ENCODE results near the gene ACSF2. TPM values are rescaled to one million over a fixed set of nuclear protein-coding genes. Genes with fewer than 3 reads are reported as not detected.

Gene ACSF2
- total and polyA plus RNA-seq, 2 donors (not counting 3 experiments of a cell fraction or from before 2014, with no cell fraction given): 33.2 to 37.2 TPM

DNA sequence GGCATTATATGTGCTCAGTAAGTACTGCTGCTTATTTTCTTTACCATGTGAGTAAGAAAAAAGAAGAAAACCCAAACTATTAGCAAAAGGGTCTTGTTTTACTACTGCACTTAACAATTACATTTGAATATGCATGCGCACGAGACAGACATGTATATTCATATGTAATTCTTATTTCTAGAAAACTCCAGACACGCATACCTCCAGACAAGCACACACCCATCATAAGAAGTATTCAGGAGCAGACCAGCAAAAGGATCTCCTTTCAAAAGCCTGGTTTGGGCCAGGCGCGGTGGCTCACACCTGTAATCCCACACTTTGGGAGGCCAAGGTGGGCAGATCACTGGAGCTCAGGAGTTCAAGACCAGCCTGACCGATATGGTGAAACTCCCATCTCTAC, 36.5 kb upstream of the ACSF2 start:
- H3K27ac ChIP-seq (ENCODE audit: insufficient read depth, low read depth, low read length): no peak overlapping the region
- H3K9me3 ChIP-seq (replicated peaks; ENCODE audit: control insufficient read depth, insufficient read depth, low read length): no peaks in the 10 kb centered on the region
- CTCF ChIA-PET: interaction anchor here (1.9 kb wide), 1 partner anchor 90 kb away, joined by 4 read pairs; no protein-coding TSS in a partner anchor
- intact Hi-C loops (cut with micrococcal nuclease): no loop called here
- H3K9me1 ChIP-seq (replicated peaks; ENCODE audit: control insufficient read depth, extremely low read depth, insufficient read depth, low read length): no peaks in the 10 kb centered on the region
- dilution Hi-C loops (cut with MboI; ENCODE audit: extremely low pct_ligation_motif_present, low sequenced_read_pairs): no loop called here
- H3K36me3 ChIP-seq (ENCODE audit: control insufficient read depth in 2 of 2, extremely low read depth in 1 of 2, insufficient read depth in 2 of 2, low read length in 2 of 2): peaks cover 64 to 84% of the 10 kb centered on the region in 2 experiments
- H3K4me3 ChIP-seq (replicated peaks in 1 of 3; ENCODE audit: insufficient read depth in 1 of 3, low read depth in 1 of 3, low read length in 3 of 3): no peak overlapping the region
- DNase-seq (ENCODE audit: low read depth, low spot score) (no peak), FAIRE-seq (no peak)
- POLR2A ChIA-PET: no interaction called here
- no peak for TF ChIP-seq FOS (IDR thresholded peaks at IDR 0.05; ENCODE audit: borderline replicate concordance, insufficient read depth, low read length)
- TF ChIP-seq, protein P1, sequence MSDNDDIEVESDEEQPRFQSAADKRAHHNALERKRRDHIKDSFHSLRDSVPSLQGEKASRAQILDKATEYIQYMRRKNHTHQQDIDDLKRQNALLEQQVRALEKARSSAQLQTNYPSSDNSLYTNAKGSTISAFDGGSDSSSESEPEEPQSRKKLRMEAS (IDR thresholded peaks at IDR 0.05; ENCODE audit: insufficient read depth, insufficient read length): no peak
- TF ChIP-seq, protein P2, sequence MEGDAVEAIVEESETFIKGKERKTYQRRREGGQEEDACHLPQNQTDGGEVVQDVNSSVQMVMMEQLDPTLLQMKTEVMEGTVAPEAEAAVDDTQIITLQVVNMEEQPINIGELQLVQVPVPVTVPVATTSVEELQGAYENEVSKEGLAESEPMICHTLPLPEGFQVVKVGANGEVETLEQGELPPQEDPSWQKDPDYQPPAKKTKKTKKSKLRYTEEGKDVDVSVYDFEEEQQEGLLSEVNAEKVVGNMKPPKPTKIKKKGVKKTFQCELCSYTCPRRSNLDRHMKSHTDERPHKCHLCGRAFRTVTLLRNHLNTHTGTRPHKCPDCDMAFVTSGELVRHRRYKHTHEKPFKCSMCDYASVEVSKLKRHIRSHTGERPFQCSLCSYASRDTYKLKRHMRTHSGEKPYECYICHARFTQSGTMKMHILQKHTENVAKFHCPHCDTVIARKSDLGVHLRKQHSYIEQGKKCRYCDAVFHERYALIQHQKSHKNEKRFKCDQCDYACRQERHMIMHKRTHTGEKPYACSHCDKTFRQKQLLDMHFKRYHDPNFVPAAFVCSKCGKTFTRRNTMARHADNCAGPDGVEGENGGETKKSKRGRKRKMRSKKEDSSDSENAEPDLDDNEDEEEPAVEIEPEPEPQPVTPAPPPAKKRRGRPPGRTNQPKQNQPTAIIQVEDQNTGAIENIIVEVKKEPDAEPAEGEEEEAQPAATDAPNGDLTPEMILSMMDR (IDR thresholded peaks at IDR 0.05; ENCODE audit: extremely low read depth in 1 of 2, insufficient read depth in 1 of 2, low read depth in 1 of 2, low read length in 2 of 2): no peak
- no peak for TF ChIP-seq GATA2 (IDR thresholded peaks at IDR 0.05; ENCODE audit: insufficient read depth, insufficient read length, low read depth, low read length)
- no peak for TF ChIP-seq MYC (IDR thresholded peaks at IDR 0.05; ENCODE audit: low read depth, low read length)
- no peak for TF ChIP-seq POLR2A (IDR thresholded peaks at IDR 0.05; ENCODE audit: low read depth, low read length)
- no peak for TF ChIP-seq EZH2 (IDR thresholded peaks at IDR 0.05; ENCODE audit: borderline replicate concordance, low read depth, low read length, severe bottlenecking)
- TF ChIP-seq POLR2AphosphoS5 (IDR thresholded peaks at IDR 0.05; ENCODE audit: insufficient read depth, low read depth, low read length): no peak
- TF ChIP-seq JUN (IDR thresholded peaks at IDR 0.05; ENCODE audit: borderline replicate concordance, insufficient read depth, insufficient read length, low read depth): no peak
- H3K27me3 ChIP-seq (ENCODE audit: control insufficient read depth in 2 of 2, insufficient read depth in 2 of 2, low read length in 2 of 2): no peaks in the 10 kb centered on the region
- H4K20me1 ChIP-seq (replicated peaks; ENCODE audit: control insufficient read depth, extremely low read depth, insufficient read depth, low read length): peaks cover 8% of the 10 kb centered on the region
- no peak overlapping the region for H3K9ac ChIP-seq (replicated peaks; ENCODE audit: extremely low read depth, insufficient read depth, low read length)
- peaks cover under 1% of the 10 kb centered on the region for H3K4me1 ChIP-seq (ENCODE audit: control insufficient read depth, extremely low read depth, insufficient read depth, low read length)
- no peak overlapping the region for H2AFZ ChIP-seq (ENCODE audit: low read depth, low read length)
- BruUV-seq (replicated peaks): no TSS peak
- peaks cover 38% of the 10 kb centered on the region for H3K79me2 ChIP-seq (ENCODE audit: control insufficient read depth, insufficient read depth, low read length)
- H3K4me2 ChIP-seq (ENCODE audit: insufficient read depth, low read length): no peak overlapping the region

Data from endothelial cell of umbilical vein (primary cell).